Mucosa of rectum (tissue), 2 donors: ENCODE data around the gene VPS18.

ENCODE experiments used
- H3K27ac ChIP-seq, 2 donors: one replicate each; pipeline ENCODE4 v1.7.0; 2013; ENCODE audit warnings: inconsistent platforms in 2 of 2, low read depth in 2 of 2, low read length in 2 of 2
- H3K27me3 ChIP-seq, 2 donors: one replicate each; pipeline ENCODE4 v1.7.0; 2013; ENCODE audit warnings: low read length in 2 of 2; ENCODE audit not compliant: control insufficient read depth in 2 of 2, insufficient read depth in 2 of 2
- H3K36me3 ChIP-seq, 2 donors: one replicate each; pipeline ENCODE4 v1.7.0; 2013; ENCODE audit warnings: low read length in 2 of 2; ENCODE audit not compliant: control insufficient read depth in 2 of 2, insufficient read depth in 2 of 2
- H3K4me1 ChIP-seq, 2 donors: one replicate each; pipeline ENCODE4 v1.7.0; 2013; ENCODE audit warnings: low read length in 2 of 2, mild to moderate bottlenecking in 1 of 2; ENCODE audit not compliant: control insufficient read depth in 2 of 2, insufficient read depth in 2 of 2
- H3K4me3 ChIP-seq, 2 donors: one replicate each; pipeline ENCODE4 v1.7.0; 2013; ENCODE audit warnings: low read length in 2 of 2
- H3K9ac ChIP-seq, 2 donors: one replicate each; pipeline ENCODE4 v1.7.0; 2013; ENCODE audit warnings: low read length in 2 of 2, low read depth in 1 of 2, mild to moderate bottlenecking in 1 of 2
- H3K9me3 ChIP-seq, 2 donors: one replicate each; pipeline ENCODE4 v1.7.0; 2013; ENCODE audit warnings: low read length in 2 of 2; ENCODE audit not compliant: control insufficient read depth in 2 of 2
- donor health status: healthy.
- donor health status: Normal muscosa, but diverticular disease.

VPS18 gene

GRCh38 chr15:40936234-40936708 lies 42.0 kb downstream of the VPS18 start:
- Histone ChIP-seq H3K9me3 (no peaks in the 10 kb centered on the region), H3K36me3 (peaks cover 5 to 20% of the 10 kb centered on the region in 2 donors), H3K4me3 (no peak overlapping the region), H3K27me3 (peaks cover 0 to 4% of the 10 kb centered on the region in 2 donors), H3K4me1 (peaks cover 24 to 39% of the 10 kb centered on the region in 2 donors), H3K9ac (no peak overlapping the region), H3K27ac (no peak overlapping the region)

DNA sequence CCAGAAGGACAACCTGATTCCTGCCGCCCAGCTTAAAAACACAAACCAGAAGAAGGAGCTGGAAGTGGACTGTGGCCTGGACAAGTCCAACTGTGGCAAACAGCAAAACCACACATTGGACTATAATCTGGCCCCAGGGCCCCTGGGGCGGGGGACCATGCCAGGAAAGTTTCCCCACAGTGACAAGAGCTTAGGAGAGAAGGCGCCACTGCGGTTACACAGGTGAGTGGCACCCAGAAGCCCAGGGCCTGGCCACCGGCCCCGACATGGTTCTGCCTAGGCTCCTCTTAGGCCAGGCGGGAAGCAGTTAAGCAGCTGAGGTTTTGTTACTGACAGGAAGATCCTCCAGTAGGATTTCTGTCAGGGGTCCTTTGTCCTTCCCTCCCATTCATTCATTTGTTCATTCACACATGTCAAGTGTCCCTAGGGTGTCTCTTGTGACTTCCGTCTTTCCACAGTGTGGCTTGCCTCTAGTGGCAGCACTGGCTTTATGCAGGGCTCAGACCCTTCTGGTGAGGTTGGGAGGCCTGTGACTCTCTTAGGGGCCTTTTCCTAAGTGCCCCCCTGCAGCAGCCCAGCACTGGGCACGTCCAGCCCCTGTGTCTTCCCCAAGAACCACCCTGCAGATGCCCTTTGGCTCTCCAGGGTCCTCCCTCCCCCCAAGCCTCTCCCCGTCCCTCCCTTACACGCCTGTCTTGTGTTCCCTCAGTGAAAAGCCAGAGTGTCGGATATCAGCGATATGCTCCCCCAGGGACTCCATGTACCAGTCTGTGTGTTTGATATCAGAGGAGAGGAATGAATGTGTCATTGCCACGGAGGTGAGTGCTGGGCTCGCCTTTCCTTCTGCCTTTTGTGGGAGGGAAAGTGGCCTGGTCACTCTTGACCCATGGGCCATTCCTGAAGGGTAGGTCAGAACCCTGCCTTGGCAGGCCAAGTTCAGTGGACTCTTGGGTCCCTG lies 42.7 kb downstream of the VPS18 start:
- H3K27ac ChIP-seq: no peak overlapping the region
- peaks cover 19 to 33% of the 10 kb centered on the region in 2 donors for H3K4me1 ChIP-seq

GRCh38 chr15:40937762-40938535 lies 43.7 kb downstream of the VPS18 start:
- Histone ChIP-seq H3K9me3 (no peaks in the 10 kb centered on the region), H3K36me3 (peaks cover 5 to 20% of the 10 kb centered on the region in 2 donors), H3K4me1 (peaks cover 17 to 33% of the 10 kb centered on the region in 2 donors), H3K9ac (no peak overlapping the region), H3K27ac (no peak overlapping the region), H3K27me3 (no peaks in the 10 kb centered on the region), H3K4me3 (no peak overlapping the region)

More for the DNA sequence above, 42.7 kb downstream of the VPS18 start:
- no peaks in the 10 kb centered on the region for H3K27me3 ChIP-seq
- H3K9ac ChIP-seq: no peak overlapping the region
- no peaks in the 10 kb centered on the region for H3K9me3 ChIP-seq
- H3K4me3 ChIP-seq: no peak overlapping the region
- peaks cover 5 to 20% of the 10 kb centered on the region in 2 donors for H3K36me3 ChIP-seq

GRCh38 chr15:40938536-40938870 lies 44.3 kb downstream of the VPS18 start:
- Histone ChIP-seq H3K9me3 (no peaks in the 10 kb centered on the region), H3K4me3 (no peak overlapping the region), H3K27ac (no peak overlapping the region), H3K4me1 (peaks cover 17 to 30% of the 10 kb centered on the region in 2 donors), H3K36me3 (peaks cover 5 to 20% of the 10 kb centered on the region in 2 donors), H3K9ac (no peak overlapping the region), H3K27me3 (no peaks in the 10 kb centered on the region)

GRCh38 chr15:40940296-40940801 lies 46.1 kb downstream of the VPS18 start:
- H3K27ac ChIP-seq: peak overlapping the region; percentile 71 to 78
- no peaks in the 10 kb centered on the region for H3K27me3 ChIP-seq
- H3K9me3 ChIP-seq: no peaks in the 10 kb centered on the region
- peak overlapping the region in 1 of 2 donors; percentile 4 for H3K9ac ChIP-seq
- peak overlapping the region in 1 of 2 donors; percentile 13 for H3K4me3 ChIP-seq
- H3K4me1 ChIP-seq: peaks cover 17 to 21% of the 10 kb centered on the region in 2 donors
- peaks cover 5 to 9% of the 10 kb centered on the region in 2 donors for H3K36me3 ChIP-seq

GRCh38 chr15:40941068-40941527 lies 46.8 kb downstream of the VPS18 start:
- Histone ChIP-seq H3K27ac (peak overlapping the region; percentile 71 to 78), H3K36me3 (peaks cover 2 to 4% of the 10 kb centered on the region in 2 donors), H3K27me3 (no peaks in the 10 kb centered on the region), H3K9ac (peak overlapping the region; percentile 65 to 71), H3K9me3 (no peaks in the 10 kb centered on the region), H3K4me3 (peak overlapping the region; percentile 60 to 62), H3K4me1 (peaks cover 17 to 21% of the 10 kb centered on the region in 2 donors)

GRCh38 chr15:40941528-40942336 lies 47.5 kb downstream of the VPS18 start:
- peaks cover 0 to under 1% of the 10 kb centered on the region in 2 donors for H3K36me3 ChIP-seq
- H3K27me3 ChIP-seq: no peaks in the 10 kb centered on the region
- peak overlapping the region; percentile 65 to 71 for H3K9ac ChIP-seq
- H3K4me1 ChIP-seq: peaks cover 17 to 21% of the 10 kb centered on the region in 2 donors
- H3K9me3 ChIP-seq: no peaks in the 10 kb centered on the region
- peak overlapping the region; percentile 62 to 76 for H3K4me3 ChIP-seq
- peak overlapping the region; percentile 71 to 78 for H3K27ac ChIP-seq

DNA sequence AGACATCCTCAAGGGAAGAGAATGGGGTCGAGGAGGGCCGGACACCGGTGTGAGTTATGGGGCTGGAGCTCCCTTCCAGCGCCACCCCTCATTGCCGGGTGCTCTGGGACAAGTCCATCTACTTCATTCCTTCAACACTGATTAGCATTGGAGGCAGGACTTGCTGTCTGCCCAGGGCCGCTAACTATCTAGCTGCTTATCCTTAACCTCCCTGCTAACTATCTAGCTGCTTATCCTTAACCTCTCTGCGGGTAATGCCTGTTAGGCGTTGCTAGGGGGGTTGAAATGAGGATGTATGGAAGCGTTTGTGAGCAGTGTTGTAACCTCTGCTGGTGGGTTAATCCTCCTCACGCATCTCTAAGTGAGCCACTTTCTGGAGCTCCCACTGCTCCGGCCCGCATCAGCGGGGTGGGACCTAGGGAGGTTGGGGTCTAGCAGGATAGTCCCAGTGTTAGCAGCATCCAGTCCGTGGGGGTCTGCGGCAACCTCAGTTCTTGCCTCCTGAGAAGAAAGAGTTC lies 48.1 kb downstream of the VPS18 start:
- H3K4me1 ChIP-seq: peaks cover 17 to 21% of the 10 kb centered on the region in 2 donors
- no peaks in the 10 kb centered on the region for H3K36me3 ChIP-seq
- peak overlapping the region; percentile 70 to 71 for H3K27ac ChIP-seq
- no peaks in the 10 kb centered on the region for H3K27me3 ChIP-seq
- peak overlapping the region; percentile 62 to 76 for H3K4me3 ChIP-seq
- peak overlapping the region; percentile 63 to 71 for H3K9ac ChIP-seq
- no peaks in the 10 kb centered on the region for H3K9me3 ChIP-seq

GRCh38 chr15:40942878-40943277 lies 48.6 kb downstream of the VPS18 start:
- Histone ChIP-seq H3K9me3 (no peaks in the 10 kb centered on the region), H3K4me3 (peak overlapping the region; percentile 62 to 76), H3K27me3 (no peaks in the 10 kb centered on the region), H3K9ac (no peak overlapping the region), H3K4me1 (peaks cover 17 to 21% of the 10 kb centered on the region in 2 donors), H3K36me3 (no peaks in the 10 kb centered on the region), H3K27ac (no peak overlapping the region)
